GM21529 (cell line): ENCODE data around the gene KATNBL1.
"Not testable (repeated sequence)": the region's sequence is repeated elsewhere in the genome, so short reads cannot be mapped to it uniquely, and the experiment has no call there.

Experiments used
- ATAC-seq: cut with Tn5 transposase; IDR thresholded peaks from one replicate; pipeline ENCODE4 v1.9.1; 2021; ENCODE audit not compliant: unreplicated experiment

Gene KATNBL1

GRCh38 chr15:34120420-34120819 is 89.5 kb downstream of the KATNBL1 start:
- not testable (repeated sequence) for ATAC-seq

GRCh38 chr15:34119291-34119690 is 90.6 kb downstream of the KATNBL1 start:
- ATAC-seq: no peak

GRCh38 chr15:34116620-34117019 is 93.3 kb downstream of the KATNBL1 start:
- no peak for ATAC-seq

- no peak for ATAC-seq
Measured at GRCh38 chr15:34114739-34115138, 95.2 kb downstream of the KATNBL1 start.

GRCh38 chr15:34114215-34114614 is 95.7 kb downstream of the KATNBL1 start:
- ATAC-seq: no peak

GRCh38 chr15:34111488-34111887 is 98.4 kb downstream of the KATNBL1 start:
- no peak for ATAC-seq

GRCh38 chr15:34109797-34110663 is 99.9 kb downstream of the KATNBL1 start:
- ATAC-seq: no peak

- ATAC-seq: no peak
Measured at GRCh38 chr15:34107315-34107714, 102.6 kb downstream of the KATNBL1 start.

GRCh38 chr15:34106423-34106822 is 103.5 kb downstream of the KATNBL1 start:
- ATAC-seq: no peak

- ATAC-seq: no peak
Measured at GRCh38 chr15:34102175-34102925, 107.5 kb downstream of the KATNBL1 start.

GRCh38 chr15:34101366-34102174 is 108.3 kb downstream of the KATNBL1 start, which contains the start of the genes EMC7 and PGBD4:
Gene EMC7, minus strand, starts transcription at chr15:34101862. Its CDS starts 23 bp downstream, at chr15:34101839.
Gene PGBD4, plus strand, starts transcription at chr15:34102083. Its CDS starts 449 bp downstream, at chr15:34102532.
- peak; percentile 95 for ATAC-seq

- no peak for ATAC-seq
Measured at GRCh38 chr15:34099914-34100313, 110.0 kb downstream of the KATNBL1 start.
